NCI-H1105 (cell line): ENCODE data around the gene OR6C76.

Experiments
- DNase-seq: peaks from one replicate; lab custom pipeline; 2025; lab: John Stamatoyannopoulos, UW

The OR6C76 gene

DNA sequence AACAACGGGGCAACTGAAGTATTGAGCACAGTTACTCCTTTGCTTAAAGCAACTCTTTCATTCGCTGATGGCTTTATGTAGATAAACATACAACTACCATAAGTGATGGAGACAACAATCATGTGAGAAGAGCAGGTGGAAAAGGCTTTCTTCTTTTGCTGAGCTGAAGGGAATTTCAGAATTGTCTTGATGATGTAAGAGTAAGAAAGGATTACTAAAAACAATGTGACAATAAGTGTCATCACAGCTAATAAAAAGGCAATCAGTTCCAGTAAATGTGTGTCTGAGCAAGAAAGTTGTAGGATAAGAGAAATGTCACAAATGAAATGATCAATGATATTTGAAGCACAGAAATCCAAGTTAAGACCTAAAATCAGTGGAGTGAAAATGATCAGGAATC is 43.2 kb downstream of the OR6C76 start:
- no peak for DNase-seq

DNA sequence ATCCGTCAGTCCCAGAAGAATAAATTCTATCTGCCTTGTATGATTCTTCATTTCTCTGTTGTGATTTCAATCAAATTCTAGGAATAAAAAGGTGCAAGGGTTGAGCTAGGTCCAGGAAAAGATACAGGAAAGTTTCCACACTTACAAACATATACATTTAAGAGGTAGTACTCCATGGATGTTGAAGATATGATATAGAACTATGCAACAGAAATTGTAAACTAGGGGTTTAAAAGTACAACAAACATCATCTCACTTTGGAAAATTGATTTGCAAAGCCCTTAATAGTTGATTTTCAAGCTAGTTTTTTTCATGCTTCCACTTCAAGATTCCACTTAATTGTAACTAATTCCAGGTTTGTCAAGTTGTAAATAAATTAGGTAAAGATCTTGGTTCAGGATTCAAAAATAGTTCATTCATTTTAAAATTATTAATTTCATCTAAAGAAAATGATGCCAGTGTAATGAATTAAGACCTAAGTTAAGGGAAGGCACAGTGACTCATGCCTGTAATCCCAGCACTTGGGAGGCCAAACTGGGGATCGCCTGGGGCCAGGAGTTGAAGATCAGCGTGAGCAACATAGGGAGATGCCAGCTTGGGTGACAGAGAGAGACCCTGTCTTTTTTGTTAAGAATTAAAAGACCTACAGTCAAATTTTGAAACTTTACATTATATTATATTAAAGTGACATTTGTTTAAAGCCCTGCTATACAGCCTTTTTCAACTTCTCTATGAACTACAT is 44.2 kb downstream of the OR6C76 start, which contains the start of gene OR6C70:
Gene OR6C70 (minus strand): TSS at position 51 of the 742 bp plus-strand sequence. CDS start 0 bp downstream, at position 51.
- DNase-seq: no peak

DNA sequence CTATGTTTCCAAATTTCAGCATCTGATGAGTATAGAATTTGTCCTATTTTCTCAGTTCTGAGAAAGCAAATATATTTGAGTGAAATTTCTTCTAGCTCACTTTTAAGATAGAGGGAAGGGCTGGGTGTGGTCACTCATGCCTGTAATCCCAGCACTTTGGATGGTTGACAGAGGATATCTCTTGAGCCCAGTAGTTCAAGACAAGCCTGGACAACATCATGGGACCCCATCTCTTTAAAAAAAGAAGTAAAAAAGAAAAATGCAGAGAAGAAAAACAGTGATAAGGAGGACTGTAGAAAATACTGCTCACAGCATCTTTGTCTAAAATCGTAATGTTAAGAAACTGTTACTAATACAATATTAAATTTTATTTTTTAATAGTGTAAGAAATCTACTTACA is 46.2 kb downstream of the OR6C76 start:
- no peak for DNase-seq
